H9 (cell line): Measurements from ENCODE around the gene MTG2. TPM values are rescaled to one million over a fixed set of nuclear protein-coding genes. Genes with fewer than 3 reads are reported as not detected.

Source experiments
- DNase-seq: peaks from one replicate; pipeline ENCODE4 v3.0.0-alpha.2; 2017
- H2AFZ ChIP-seq: one replicate; pipeline ENCODE4 v1.6.1; 2013; ENCODE audit warnings: mild to moderate bottlenecking, low read length, control low read depth, moderate library complexity
- H2AK5ac ChIP-seq: 2 replicates; pipeline ENCODE4 v1.6.1; 2013; ENCODE audit warnings: low read length, control low read depth, mixed read lengths; ENCODE audit not compliant: insufficient read length
- H2BK120ac ChIP-seq: one replicate; pipeline ENCODE4 v1.6.1; 2013; ENCODE audit warnings: low read depth, mild to moderate bottlenecking, low read length, control low read depth, inconsistent platforms; ENCODE audit not compliant: poor library complexity, severe bottlenecking
- H2BK12ac ChIP-seq: 2 replicates; pipeline ENCODE4 v1.6.1; 2013; ENCODE audit warnings: low read length, control low read depth, mixed read lengths, low read depth; ENCODE audit not compliant: insufficient read length
- H2BK15ac ChIP-seq: 2 replicates; pipeline ENCODE4 v1.6.1; 2013; ENCODE audit warnings: low read depth, low read length, control low read depth
- H2BK20ac ChIP-seq: one replicate; pipeline ENCODE4 v1.6.1; 2013; ENCODE audit warnings: low read depth, mild to moderate bottlenecking, low read length, control low read depth, inconsistent platforms; ENCODE audit not compliant: poor library complexity, severe bottlenecking
- H2BK5ac ChIP-seq: 2 replicates; pipeline ENCODE4 v1.6.1; 2013; ENCODE audit warnings: low read length, control low read depth, mixed read lengths; ENCODE audit not compliant: insufficient read length
- H3K14ac ChIP-seq: 2 replicates; pipeline ENCODE4 v1.6.1; 2013; ENCODE audit warnings: low read length, control low read depth; ENCODE audit not compliant: insufficient read depth
- H3K18ac ChIP-seq: 2 replicates; pipeline ENCODE4 v1.6.1; 2013; ENCODE audit warnings: low read depth, mild to moderate bottlenecking, mixed read lengths, low read length, control low read depth; ENCODE audit not compliant: insufficient read length
- H3K23ac ChIP-seq: 2 replicates; pipeline ENCODE4 v1.6.1; 2013; ENCODE audit warnings: low read length, control low read depth, mixed read lengths, low read depth; ENCODE audit not compliant: insufficient read length
- H3K23me2 ChIP-seq: 2 replicates; pipeline ENCODE4 v1.6.1; 2013; ENCODE audit warnings: low read depth, mild to moderate bottlenecking, mixed read lengths, low read length, control low read depth; ENCODE audit not compliant: insufficient read length, poor library complexity, severe bottlenecking
- H3K27ac ChIP-seq: 2 replicates; pipeline ENCODE4 v1.5.1; 2013; ENCODE audit warnings: low read length, control low read depth, mixed read lengths, low read depth; ENCODE audit not compliant: insufficient read length
- H3K27me3 ChIP-seq: 2 replicates; pipeline ENCODE4 v1.6.1; 2013; ENCODE audit warnings: low read length, control low read depth, inconsistent platforms; ENCODE audit not compliant: insufficient read depth
- H3K4ac ChIP-seq: 2 replicates; pipeline ENCODE4 v1.6.1; 2013; ENCODE audit warnings: low read depth, mild to moderate bottlenecking, control low read depth, inconsistent platforms, low read length, moderate library complexity
- H3K4me1 ChIP-seq: 2 replicates; pipeline ENCODE4 v1.6.1; 2013; ENCODE audit warnings: low read length, control low read depth, inconsistent platforms; ENCODE audit not compliant: insufficient read depth
- H3K4me2 ChIP-seq: 2 replicates; pipeline ENCODE4 v1.6.1; 2013; ENCODE audit warnings: low read length, control low read depth, mixed read lengths; ENCODE audit not compliant: insufficient read length, insufficient read depth
- H3K56ac ChIP-seq: 2 replicates; pipeline ENCODE4 v1.6.1; 2013; ENCODE audit warnings: low read depth, mild to moderate bottlenecking, mixed read lengths, low read length, control low read depth; ENCODE audit not compliant: insufficient read length
- H3K79me1 ChIP-seq: 2 replicates; pipeline ENCODE4 v1.6.1; 2013; ENCODE audit warnings: low read depth, mild to moderate bottlenecking, moderate library complexity, low read length, control low read depth, inconsistent platforms; ENCODE audit not compliant: insufficient read depth, poor library complexity, severe bottlenecking
- H3K79me2 ChIP-seq: 2 replicates; pipeline ENCODE4 v1.6.1; 2013; ENCODE audit warnings: low read length, control low read depth, inconsistent platforms; ENCODE audit not compliant: insufficient read depth
- H3K9ac ChIP-seq: 2 replicates; pipeline ENCODE4 v1.6.1; 2013; ENCODE audit warnings: low read length, control low read depth, mixed read lengths; ENCODE audit not compliant: insufficient read length; ENCODE audit errors: extremely low read depth
- H3K9me3 ChIP-seq: one replicate; pipeline ENCODE4 v1.6.1; 2013; ENCODE audit warnings: low read depth, low read length, inconsistent platforms; ENCODE audit not compliant: control insufficient read depth
- H3T11ph ChIP-seq: one replicate; pipeline ENCODE4 v1.6.1; 2013; ENCODE audit warnings: mild to moderate bottlenecking, low read length, control low read depth, inconsistent platforms
- H4K20me1 ChIP-seq: one replicate; pipeline ENCODE4 v1.6.1; 2013; ENCODE audit not compliant: control insufficient read depth, insufficient read length, insufficient read depth
- H4K5ac ChIP-seq: 2 replicates; pipeline ENCODE4 v1.6.1; 2013; ENCODE audit warnings: low read depth, mild to moderate bottlenecking, mixed read lengths, low read length, control low read depth; ENCODE audit not compliant: insufficient read length
- H4K8ac ChIP-seq: replicated peaks from 2 replicates; pipeline ENCODE4 v1.6.1; 2013; ENCODE audit warnings: low read length, control low read depth, mixed read lengths, low read depth; ENCODE audit not compliant: insufficient read length
- H4K91ac ChIP-seq: 2 replicates; pipeline ENCODE4 v1.6.1; 2013; ENCODE audit warnings: low read depth, mild to moderate bottlenecking, moderate library complexity, mixed read lengths, low read length, control low read depth; ENCODE audit not compliant: insufficient read length
- H3K27ac Mint-ChIP-seq, 3 experiments: 2 replicates in 2 of 3; 3 replicates in 1 of 3; pipeline ENCODE4 v1.8.0; 2020 to 2021; ENCODE audit warnings: mixed read lengths in 3 of 3, mild to moderate bottlenecking in 1 of 3, moderate library complexity in 1 of 3
- H3K27me3 Mint-ChIP-seq: 2 replicates; pipeline ENCODE4 v1.8.0; 2021; ENCODE audit warnings: low read depth, mild to moderate bottlenecking, moderate library complexity, mixed read lengths
- H3K36me3 Mint-ChIP-seq, 3 experiments: 2 replicates in 2 of 3; 3 replicates in 1 of 3; pipeline ENCODE4 v1.8.0; 2020 to 2021; ENCODE audit warnings: low read depth in 3 of 3, mixed read lengths in 3 of 3; ENCODE audit not compliant: insufficient read depth in 1 of 3
- H3K4me1 Mint-ChIP-seq, 2 experiments: 2 replicates each; pipeline ENCODE4 v1.8.0; 2020; ENCODE audit warnings: mixed read lengths in 2 of 2
- H3K4me3 Mint-ChIP-seq, 2 experiments: 2 replicates in 1 of 2; 3 replicates in 1 of 2; pipeline ENCODE4 v1.8.0; 2020 to 2021; ENCODE audit warnings: mild to moderate bottlenecking in 2 of 2, mixed read lengths in 2 of 2, moderate library complexity in 1 of 2
- H3K9me3 Mint-ChIP-seq, 2 experiments: 2 replicates in 1 of 2; 3 replicates in 1 of 2; pipeline ENCODE4 v1.8.0; 2020; ENCODE audit warnings: mild to moderate bottlenecking in 2 of 2, mixed read lengths in 2 of 2, moderate library complexity in 1 of 2
- CTCF ChIP-seq: fragments of 200-600 bp; sonication (generic); conservative IDR thresholded peaks from 3 replicates; pipeline ENCODE4 v1.8.0; 2021; ENCODE audit warnings: antibody characterized with exemption, mild to moderate bottlenecking
- WGBS: extraction: QIAGEN DNeasy Blood & Tissue Kit; methylation state at CpG from one replicate; pipeline ENCODE4 v1.1.7; 2013; ENCODE audit warnings: missing lambda C conversion rate, low lambda C conversion rate, mixed read lengths; ENCODE audit not compliant: insufficient read length; ENCODE audit errors: extremely low coverage; 5-methylcytosine and 5-hydroxymethylcytosine counted together
- total RNA-seq: library from RNA; stranded (reverse); gene quantifications from 2 replicates; pipeline ENCODE4 v1.2.1, GENCODE V29; 2021

MTG2 gene
- total RNA-seq, 1 experiment from 2014 or later = 25.1 TPM

GRCh38 chr20:62134735-62135231, 48.0 kb upstream of the MTG2 start:
- Histone ChIP-seq H3K18ac (no peak overlapping the region), H4K91ac (no peak overlapping the region), H2BK20ac (no peak overlapping the region), H2BK15ac (no peak overlapping the region), H3K27me3 (no peaks in the 10 kb centered on the region), H3K79me1 (peaks cover 2% of the 10 kb centered on the region), H4K8ac (no peak overlapping the region), H3K56ac (no peak overlapping the region), H3T11ph (no peak overlapping the region), H3K23ac (no peak overlapping the region), H2BK12ac (no peak overlapping the region), H3K9ac (no peak overlapping the region), H3K27ac (no peak overlapping the region), H4K5ac (no peak overlapping the region), H3K79me2 (no peaks in the 10 kb centered on the region), H3K4me2 (no peak overlapping the region), H4K20me1 (no peaks in the 10 kb centered on the region), H3K9me3 (no peaks in the 10 kb centered on the region), H2BK120ac (no peak overlapping the region), H3K4me1 (no peaks in the 10 kb centered on the region), H3K4ac (no peak overlapping the region), H3K14ac (no peak overlapping the region), H2BK5ac (no peak overlapping the region), H2AK5ac (no peak overlapping the region), H3K23me2 (no peaks in the 10 kb centered on the region), H2AFZ (no peak overlapping the region)
- H3K27ac Mint-ChIP-seq = no peak overlapping the region
- no peak for TF ChIP-seq CTCF
- peaks cover 56 to 100% (median 94%) of the 10 kb centered on the region in 3 experiments for H3K36me3 Mint-ChIP-seq
- WGBS = no CpG with 5 or more reads among the region's 11 CpGs
- H3K4me3 Mint-ChIP-seq = no peak overlapping the region
- H3K4me1 Mint-ChIP-seq = no peaks in the 10 kb centered on the region
- no peaks in the 10 kb centered on the region; the same call in 1 of the 2 replicates for H3K27me3 Mint-ChIP-seq
- DNase-seq = no peak
- H3K9me3 Mint-ChIP-seq = no peaks in the 10 kb centered on the region
